Measurements from ENCODE around the gene SMURF1. TPM values are rescaled to one million over a fixed set of nuclear protein-coding genes. Genes with fewer than 3 reads are reported as not detected.

SMURF1 gene
- total RNA-seq, 1 donor from 2014 or later = 31.9 TPM

DNA sequence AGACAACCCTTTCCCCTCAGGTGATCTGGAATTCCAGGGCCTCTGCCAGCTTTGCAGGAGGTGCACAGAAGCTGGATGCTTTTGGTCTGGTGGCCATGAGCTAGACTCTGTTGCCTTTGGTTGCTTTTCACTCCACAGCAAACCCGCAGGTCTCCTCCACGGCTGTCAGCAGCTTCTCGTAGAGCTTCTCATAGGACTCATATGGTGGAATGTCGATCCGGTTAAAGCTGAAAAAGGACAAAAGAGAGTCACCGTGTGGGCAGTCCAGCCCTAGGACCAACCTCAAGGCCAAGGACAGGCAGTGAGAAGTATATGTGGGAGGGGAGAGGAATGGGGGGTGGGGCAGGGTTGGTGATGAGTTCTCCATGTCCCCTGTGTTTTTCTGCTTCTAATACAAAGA is 113.5 kb downstream of the SMURF1 start:
- no peak overlapping the region for H3K4me3 Mint-ChIP-seq (ENCODE audit: low read depth)
- peaks cover 36% of the 10 kb centered on the region for H3K36me3 Mint-ChIP-seq (ENCODE audit: insufficient read depth)
- no peaks in the 10 kb centered on the region for H3K4me1 Mint-ChIP-seq (ENCODE audit: low read depth)
- no peak overlapping the region for H3K27ac Mint-ChIP-seq
- TF ChIP-seq, protein P1, sequence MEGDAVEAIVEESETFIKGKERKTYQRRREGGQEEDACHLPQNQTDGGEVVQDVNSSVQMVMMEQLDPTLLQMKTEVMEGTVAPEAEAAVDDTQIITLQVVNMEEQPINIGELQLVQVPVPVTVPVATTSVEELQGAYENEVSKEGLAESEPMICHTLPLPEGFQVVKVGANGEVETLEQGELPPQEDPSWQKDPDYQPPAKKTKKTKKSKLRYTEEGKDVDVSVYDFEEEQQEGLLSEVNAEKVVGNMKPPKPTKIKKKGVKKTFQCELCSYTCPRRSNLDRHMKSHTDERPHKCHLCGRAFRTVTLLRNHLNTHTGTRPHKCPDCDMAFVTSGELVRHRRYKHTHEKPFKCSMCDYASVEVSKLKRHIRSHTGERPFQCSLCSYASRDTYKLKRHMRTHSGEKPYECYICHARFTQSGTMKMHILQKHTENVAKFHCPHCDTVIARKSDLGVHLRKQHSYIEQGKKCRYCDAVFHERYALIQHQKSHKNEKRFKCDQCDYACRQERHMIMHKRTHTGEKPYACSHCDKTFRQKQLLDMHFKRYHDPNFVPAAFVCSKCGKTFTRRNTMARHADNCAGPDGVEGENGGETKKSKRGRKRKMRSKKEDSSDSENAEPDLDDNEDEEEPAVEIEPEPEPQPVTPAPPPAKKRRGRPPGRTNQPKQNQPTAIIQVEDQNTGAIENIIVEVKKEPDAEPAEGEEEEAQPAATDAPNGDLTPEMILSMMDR (IDR thresholded peaks at IDR 0.05; ENCODE audit: unreplicated experiment) = no peak
- H3K9me3 Mint-ChIP-seq (ENCODE audit: low read depth) = no peaks in the 10 kb centered on the region
- H3K27me3 Mint-ChIP-seq = no peaks in the 10 kb centered on the region
- DNase-seq (ENCODE audit: low spot score, unreplicated experiment) = no peak

DNA sequence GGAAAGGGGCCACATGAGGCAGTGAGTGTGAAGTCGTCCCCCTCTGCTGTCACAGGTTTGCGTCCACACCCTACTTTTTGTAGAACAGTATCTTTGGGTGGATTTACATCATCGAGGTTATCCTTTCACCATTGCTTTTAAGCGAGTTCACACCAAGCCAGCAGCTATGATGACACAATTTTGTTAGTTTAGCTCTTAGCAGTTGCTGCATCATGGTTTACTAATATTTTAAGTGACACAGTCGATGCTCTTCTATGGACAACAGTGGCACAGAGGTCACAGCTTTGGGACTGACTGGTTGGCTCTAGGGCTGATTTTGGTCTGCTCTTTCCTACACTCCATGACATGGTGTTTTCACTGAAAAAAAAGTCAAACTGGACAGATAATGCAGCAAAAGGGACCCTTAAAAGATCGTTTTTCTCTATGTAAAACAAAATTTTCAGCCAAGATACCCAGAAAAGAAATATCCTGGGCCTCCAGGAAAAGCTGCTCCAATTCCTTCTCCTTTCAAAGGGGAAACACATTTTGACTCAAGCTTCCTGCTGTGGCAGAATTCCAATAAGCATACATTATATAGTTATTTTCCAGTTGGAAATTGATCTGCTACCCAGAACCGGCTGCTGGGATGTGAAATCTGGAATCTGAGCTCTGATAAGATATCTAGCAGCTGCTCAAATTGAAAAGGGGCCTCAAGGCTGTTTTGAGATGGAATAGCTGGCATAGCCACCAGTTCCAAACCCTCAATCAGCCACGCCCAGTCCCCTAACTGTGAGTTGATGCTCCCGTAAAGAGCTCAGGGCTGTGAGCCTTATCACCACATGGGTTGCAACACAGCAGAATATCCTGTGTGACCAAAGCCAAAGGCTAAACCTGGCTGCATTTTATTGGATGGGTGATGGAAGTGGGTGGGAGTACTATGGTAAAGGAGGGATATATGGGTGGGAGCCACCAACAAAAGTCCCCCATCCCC is 114.2 kb downstream of the SMURF1 start:
- Mint-ChIP-seq H3K4me3 (ENCODE audit: low read depth) (no peak overlapping the region), H3K4me1 (ENCODE audit: low read depth) (no peaks in the 10 kb centered on the region), H3K27me3 (no peaks in the 10 kb centered on the region), H3K9me3 (ENCODE audit: low read depth) (no peaks in the 10 kb centered on the region), H3K36me3 (ENCODE audit: insufficient read depth) (peaks cover 37% of the 10 kb centered on the region), H3K27ac (no peak overlapping the region)
- no peak for DNase-seq (ENCODE audit: low spot score, unreplicated experiment)
- TF ChIP-seq, protein P1 (IDR thresholded peaks at IDR 0.05; ENCODE audit: unreplicated experiment) = no peak

DNA sequence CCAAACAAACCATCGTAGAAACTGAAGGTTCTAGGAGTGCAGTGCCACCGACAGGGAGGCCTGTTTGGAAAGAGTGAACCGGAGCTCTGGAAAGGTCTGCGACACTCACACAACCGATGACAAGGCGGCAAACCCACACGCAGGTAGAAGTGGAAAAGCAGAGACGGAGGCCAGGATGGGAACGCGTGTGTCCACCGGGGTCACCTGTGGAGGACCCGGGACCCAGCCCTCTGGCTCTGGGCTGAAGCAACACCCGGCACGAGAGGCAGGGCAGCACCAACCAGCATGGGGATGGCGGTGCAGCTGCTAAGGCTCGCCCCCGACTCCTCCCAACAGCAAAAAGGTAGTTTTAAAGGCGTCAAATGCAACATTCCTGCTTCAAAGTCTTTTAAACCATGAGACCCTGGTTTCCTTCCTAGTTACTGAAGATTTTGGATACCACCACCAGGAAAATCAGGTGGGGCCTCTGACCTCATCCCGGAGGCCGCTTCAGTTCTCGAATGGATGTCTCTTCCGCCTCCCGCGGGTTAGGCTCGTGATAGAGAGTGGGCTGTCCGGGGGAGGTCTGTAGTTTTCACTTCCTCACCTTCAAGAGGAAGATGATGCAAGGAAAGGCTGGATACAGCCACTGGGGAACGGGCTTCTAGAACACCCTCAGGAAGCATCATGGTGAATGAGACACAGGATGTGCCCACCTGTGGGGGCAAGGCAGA is 115.5 kb downstream of the SMURF1 start:
- peaks cover 33% of the 10 kb centered on the region for H3K36me3 Mint-ChIP-seq (ENCODE audit: insufficient read depth)
- TF ChIP-seq, protein P1 (IDR thresholded peaks at IDR 0.05; ENCODE audit: unreplicated experiment) = no peak
- H3K9me3 Mint-ChIP-seq (ENCODE audit: low read depth) = no peaks in the 10 kb centered on the region
- H3K27me3 Mint-ChIP-seq = no peaks in the 10 kb centered on the region
- DNase-seq (ENCODE audit: low spot score, unreplicated experiment) = no peak
- H3K4me1 Mint-ChIP-seq (ENCODE audit: low read depth) = peaks cover 5% of the 10 kb centered on the region
- no peak overlapping the region for H3K4me3 Mint-ChIP-seq (ENCODE audit: low read depth)
- H3K27ac Mint-ChIP-seq = peak overlapping the region; percentile 71

DNA sequence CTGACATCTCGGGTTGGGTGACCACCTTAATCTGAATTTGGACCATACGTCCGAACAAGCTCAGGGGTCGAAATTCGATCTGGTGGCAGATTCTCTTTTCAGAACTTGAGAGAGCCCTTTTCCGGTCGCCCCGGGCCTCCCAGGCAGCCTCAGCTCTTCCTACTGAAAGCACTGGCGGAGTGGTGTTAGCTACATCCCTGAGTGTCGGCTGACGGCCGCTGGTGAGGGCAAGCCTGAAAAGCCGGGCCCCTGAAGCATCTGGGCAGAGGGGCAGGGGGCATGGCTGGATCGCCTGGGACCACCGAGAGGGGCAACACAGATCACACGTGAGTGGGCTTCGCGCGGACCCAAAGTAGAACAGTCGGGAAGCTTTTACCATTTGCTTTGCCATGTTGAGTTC is 116.1 kb downstream of the SMURF1 start:
- Mint-ChIP-seq H3K36me3 (ENCODE audit: insufficient read depth) (peaks cover 35% of the 10 kb centered on the region), H3K27ac (peak overlapping the region; percentile 71), H3K9me3 (ENCODE audit: low read depth) (no peaks in the 10 kb centered on the region), H3K27me3 (no peaks in the 10 kb centered on the region), H3K4me1 (ENCODE audit: low read depth) (peaks cover 7% of the 10 kb centered on the region), H3K4me3 (ENCODE audit: low read depth) (no peak overlapping the region)
- TF ChIP-seq, protein P1 (IDR thresholded peaks at IDR 0.05; ENCODE audit: unreplicated experiment) = no peak
- DNase-seq (ENCODE audit: low spot score, unreplicated experiment) = no peak

DNA sequence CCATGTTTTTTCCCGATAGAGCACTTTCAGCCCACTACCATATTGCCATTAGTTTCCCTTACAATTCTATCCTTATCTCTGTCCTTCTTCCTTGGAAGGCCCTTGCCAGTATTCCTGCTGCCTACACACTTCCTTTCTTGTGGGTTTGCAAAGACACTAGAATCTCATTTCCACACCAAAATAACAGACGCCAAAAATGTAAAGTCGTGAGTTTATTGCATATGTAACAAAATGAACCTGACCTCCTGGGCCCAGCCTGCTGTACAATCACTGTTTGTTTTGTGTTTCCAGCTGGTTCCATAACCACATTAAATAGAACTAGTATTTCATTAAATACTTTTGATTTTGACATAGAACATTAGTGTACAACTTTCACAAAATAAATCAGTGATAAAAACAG is 116.7 kb downstream of the SMURF1 start:
- Mint-ChIP-seq H3K9me3 (ENCODE audit: low read depth) (no peaks in the 10 kb centered on the region), H3K4me1 (ENCODE audit: low read depth) (peaks cover 7% of the 10 kb centered on the region), H3K27me3 (no peaks in the 10 kb centered on the region), H3K27ac (peak overlapping the region; percentile 8), H3K4me3 (ENCODE audit: low read depth) (no peak overlapping the region), H3K36me3 (ENCODE audit: insufficient read depth) (peaks cover 35% of the 10 kb centered on the region)
- TF ChIP-seq, protein P1 (IDR thresholded peaks at IDR 0.05; ENCODE audit: unreplicated experiment) = no peak
- no peak for DNase-seq (ENCODE audit: low spot score, unreplicated experiment)

Measured in progenitor cell of endocrine pancreas (in vitro differentiated cells).